ENCODE results near the gene CDK3. TPM values are rescaled to one million over a fixed set of nuclear protein-coding genes. Genes with fewer than 3 reads are reported as not detected.

The CDK3 gene
- total and polyA plus RNA-seq, 2 donors (not counting 3 experiments of a cell fraction or from before 2014, with no cell fraction given) = 8.5 to 8.7 TPM

- CTCF ChIA-PET = no interaction called here
- no peak overlapping the region for H3K4me2 ChIP-seq (ENCODE audit: insufficient read depth, low read length)
- DNase-seq (ENCODE audit: low read depth, low spot score) (no peak), FAIRE-seq (no peak)
- TF ChIP-seq FOS (IDR thresholded peaks at IDR 0.05; ENCODE audit: borderline replicate concordance, insufficient read depth, low read length) = no peak
- no peak for TF ChIP-seq JUN (IDR thresholded peaks at IDR 0.05; ENCODE audit: borderline replicate concordance, insufficient read depth, insufficient read length, low read depth)
- no peak for TF ChIP-seq POLR2AphosphoS5 (IDR thresholded peaks at IDR 0.05; ENCODE audit: insufficient read depth, low read depth, low read length)
- TF ChIP-seq GATA2 (IDR thresholded peaks at IDR 0.05; ENCODE audit: insufficient read depth, insufficient read length, low read depth, low read length) = no peak
- TF ChIP-seq, protein P1, sequence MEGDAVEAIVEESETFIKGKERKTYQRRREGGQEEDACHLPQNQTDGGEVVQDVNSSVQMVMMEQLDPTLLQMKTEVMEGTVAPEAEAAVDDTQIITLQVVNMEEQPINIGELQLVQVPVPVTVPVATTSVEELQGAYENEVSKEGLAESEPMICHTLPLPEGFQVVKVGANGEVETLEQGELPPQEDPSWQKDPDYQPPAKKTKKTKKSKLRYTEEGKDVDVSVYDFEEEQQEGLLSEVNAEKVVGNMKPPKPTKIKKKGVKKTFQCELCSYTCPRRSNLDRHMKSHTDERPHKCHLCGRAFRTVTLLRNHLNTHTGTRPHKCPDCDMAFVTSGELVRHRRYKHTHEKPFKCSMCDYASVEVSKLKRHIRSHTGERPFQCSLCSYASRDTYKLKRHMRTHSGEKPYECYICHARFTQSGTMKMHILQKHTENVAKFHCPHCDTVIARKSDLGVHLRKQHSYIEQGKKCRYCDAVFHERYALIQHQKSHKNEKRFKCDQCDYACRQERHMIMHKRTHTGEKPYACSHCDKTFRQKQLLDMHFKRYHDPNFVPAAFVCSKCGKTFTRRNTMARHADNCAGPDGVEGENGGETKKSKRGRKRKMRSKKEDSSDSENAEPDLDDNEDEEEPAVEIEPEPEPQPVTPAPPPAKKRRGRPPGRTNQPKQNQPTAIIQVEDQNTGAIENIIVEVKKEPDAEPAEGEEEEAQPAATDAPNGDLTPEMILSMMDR (IDR thresholded peaks at IDR 0.05; ENCODE audit: extremely low read depth in 1 of 2, insufficient read depth in 1 of 2, low read depth in 1 of 2, low read length in 2 of 2) = no peak
- TF ChIP-seq EZH2 (IDR thresholded peaks at IDR 0.05; ENCODE audit: borderline replicate concordance, low read depth, low read length, severe bottlenecking) = no peak
- TF ChIP-seq MYC (IDR thresholded peaks at IDR 0.05; ENCODE audit: low read depth, low read length) = no peak
- TF ChIP-seq POLR2A (IDR thresholded peaks at IDR 0.05; ENCODE audit: low read depth, low read length) = no peak
- no peak for TF ChIP-seq MAX (IDR thresholded peaks at IDR 0.05; ENCODE audit: insufficient read depth, insufficient read length)
- no peaks in the 10 kb centered on the region for H3K27me3 ChIP-seq (ENCODE audit: control insufficient read depth in 2 of 2, insufficient read depth in 2 of 2, low read length in 2 of 2)
- H3K4me1 ChIP-seq (ENCODE audit: control insufficient read depth, extremely low read depth, insufficient read depth, low read length) = no peaks in the 10 kb centered on the region
- H3K27ac ChIP-seq (ENCODE audit: insufficient read depth, low read depth, low read length) = no peak overlapping the region
- H3K9me3 ChIP-seq (replicated peaks; ENCODE audit: control insufficient read depth, insufficient read depth, low read length) = no peaks in the 10 kb centered on the region
- no peaks in the 10 kb centered on the region for H3K36me3 ChIP-seq (ENCODE audit: control insufficient read depth in 2 of 2, extremely low read depth in 1 of 2, insufficient read depth in 2 of 2, low read length in 2 of 2)
- no peaks in the 10 kb centered on the region for H3K9me1 ChIP-seq (replicated peaks; ENCODE audit: control insufficient read depth, extremely low read depth, insufficient read depth, low read length)
- H4K20me1 ChIP-seq (replicated peaks; ENCODE audit: control insufficient read depth, extremely low read depth, insufficient read depth, low read length) = no peaks in the 10 kb centered on the region
- no peak overlapping the region for H3K4me3 ChIP-seq (replicated peaks in 1 of 3; ENCODE audit: insufficient read depth in 1 of 3, low read depth in 1 of 3, low read length in 3 of 3)
- dilution Hi-C loops (cut with MboI; ENCODE audit: extremely low pct_ligation_motif_present, low sequenced_read_pairs) = no loop called here
- BruUV-seq (replicated peaks) = no TSS peak
- POLR2A ChIA-PET = no interaction called here
- intact Hi-C loops (cut with micrococcal nuclease) = no loop called here
- no peaks in the 10 kb centered on the region for H3K79me2 ChIP-seq (ENCODE audit: control insufficient read depth, insufficient read depth, low read length)
- H3K9ac ChIP-seq (replicated peaks; ENCODE audit: extremely low read depth, insufficient read depth, low read length) = no peak overlapping the region
- no peak overlapping the region for H2AFZ ChIP-seq (ENCODE audit: low read depth, low read length)
Observed at GRCh38 chr17:76023900-76024237, 23.2 kb downstream of the CDK3 start.
